ENCODE results near the gene APOC1.

Gene APOC1

DNA sequence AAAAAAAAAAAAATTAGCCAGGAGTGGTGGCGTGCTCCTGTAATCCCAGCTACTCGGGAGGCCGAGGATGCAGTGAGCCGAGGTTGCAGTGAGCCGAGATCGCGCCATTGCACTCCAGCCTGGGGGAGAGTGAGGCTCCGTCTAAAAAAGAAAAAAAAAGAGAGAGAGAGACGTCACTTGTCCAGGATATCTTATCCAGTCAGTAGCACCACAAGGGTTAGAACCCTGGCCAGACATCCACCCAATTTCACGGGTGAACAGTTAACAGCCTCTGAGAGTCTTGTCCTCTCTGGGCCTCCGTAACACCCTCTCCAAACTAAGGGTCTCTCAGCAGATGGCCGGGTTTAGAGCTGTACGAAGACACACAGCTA, 39.9 kb downstream of the APOC1 start:
- H3K4me3 ChIP-seq (ENCODE audit: low read depth, low read length) = peak overlapping the region; percentile 79
- DNase-seq (ENCODE audit: low read depth) = no peak
- TF ChIP-seq, protein P1, sequence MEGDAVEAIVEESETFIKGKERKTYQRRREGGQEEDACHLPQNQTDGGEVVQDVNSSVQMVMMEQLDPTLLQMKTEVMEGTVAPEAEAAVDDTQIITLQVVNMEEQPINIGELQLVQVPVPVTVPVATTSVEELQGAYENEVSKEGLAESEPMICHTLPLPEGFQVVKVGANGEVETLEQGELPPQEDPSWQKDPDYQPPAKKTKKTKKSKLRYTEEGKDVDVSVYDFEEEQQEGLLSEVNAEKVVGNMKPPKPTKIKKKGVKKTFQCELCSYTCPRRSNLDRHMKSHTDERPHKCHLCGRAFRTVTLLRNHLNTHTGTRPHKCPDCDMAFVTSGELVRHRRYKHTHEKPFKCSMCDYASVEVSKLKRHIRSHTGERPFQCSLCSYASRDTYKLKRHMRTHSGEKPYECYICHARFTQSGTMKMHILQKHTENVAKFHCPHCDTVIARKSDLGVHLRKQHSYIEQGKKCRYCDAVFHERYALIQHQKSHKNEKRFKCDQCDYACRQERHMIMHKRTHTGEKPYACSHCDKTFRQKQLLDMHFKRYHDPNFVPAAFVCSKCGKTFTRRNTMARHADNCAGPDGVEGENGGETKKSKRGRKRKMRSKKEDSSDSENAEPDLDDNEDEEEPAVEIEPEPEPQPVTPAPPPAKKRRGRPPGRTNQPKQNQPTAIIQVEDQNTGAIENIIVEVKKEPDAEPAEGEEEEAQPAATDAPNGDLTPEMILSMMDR (IDR thresholded peaks at IDR 0.05; ENCODE audit: insufficient read depth, low read depth, low read length, missing control alignments) = no peak

DNA sequence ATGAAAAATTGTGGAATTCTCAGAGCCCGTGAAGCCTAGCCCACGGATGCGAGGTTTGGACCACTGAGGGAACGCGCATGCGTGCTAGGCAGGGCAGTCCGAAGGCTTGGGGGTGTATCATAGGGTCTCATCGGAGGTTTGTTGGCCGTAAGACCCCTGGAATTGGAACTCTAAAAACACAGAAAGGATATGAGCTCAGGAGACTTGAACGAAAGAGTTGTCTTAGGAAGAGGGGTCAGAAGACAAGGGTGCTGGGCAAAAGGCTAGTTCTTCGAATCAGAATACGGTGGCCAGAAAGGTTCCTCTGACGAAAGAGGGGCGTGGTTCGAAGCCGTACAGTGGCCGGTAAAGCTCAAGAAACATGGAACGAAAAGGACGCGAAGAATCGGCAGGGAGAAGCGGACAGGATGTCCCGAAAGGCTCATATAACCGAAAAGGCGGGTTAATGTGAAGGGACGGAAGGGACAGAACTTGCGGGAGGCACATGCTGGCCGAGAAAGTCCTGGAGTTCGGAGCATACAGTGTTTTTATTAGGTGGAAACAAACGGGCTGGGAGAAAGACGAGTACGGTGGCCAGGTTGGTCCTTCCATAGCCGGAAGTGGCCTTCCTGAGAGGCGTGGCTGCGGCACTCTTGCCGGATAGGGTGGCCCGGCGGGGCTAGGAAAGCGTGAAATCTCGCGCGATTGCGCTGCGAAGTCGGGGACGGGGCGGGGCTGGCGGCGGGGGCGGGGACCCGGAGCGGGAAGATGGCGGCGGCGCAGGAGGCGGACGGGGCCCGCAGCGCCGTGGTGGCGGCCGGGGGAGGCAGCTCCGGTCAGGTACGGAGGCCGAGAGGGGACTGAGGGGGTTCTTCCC, 40.5 kb downstream of the APOC1 start, which contains the start of gene CLPTM1:
Gene CLPTM1 (plus strand): TSS at position 732 of the 856 bp plus-strand sequence. CDS start 16 bp downstream, at position 748.
- H3K4me3 ChIP-seq (ENCODE audit: low read depth, low read length) = peak within 1 kb of the TSS; percentile 79
- DNase-seq (ENCODE audit: low read depth) = peak; percentile 98
- TF ChIP-seq, protein P1 (IDR thresholded peaks at IDR 0.05; ENCODE audit: insufficient read depth, low read depth, low read length, missing control alignments) = no peak

DNA sequence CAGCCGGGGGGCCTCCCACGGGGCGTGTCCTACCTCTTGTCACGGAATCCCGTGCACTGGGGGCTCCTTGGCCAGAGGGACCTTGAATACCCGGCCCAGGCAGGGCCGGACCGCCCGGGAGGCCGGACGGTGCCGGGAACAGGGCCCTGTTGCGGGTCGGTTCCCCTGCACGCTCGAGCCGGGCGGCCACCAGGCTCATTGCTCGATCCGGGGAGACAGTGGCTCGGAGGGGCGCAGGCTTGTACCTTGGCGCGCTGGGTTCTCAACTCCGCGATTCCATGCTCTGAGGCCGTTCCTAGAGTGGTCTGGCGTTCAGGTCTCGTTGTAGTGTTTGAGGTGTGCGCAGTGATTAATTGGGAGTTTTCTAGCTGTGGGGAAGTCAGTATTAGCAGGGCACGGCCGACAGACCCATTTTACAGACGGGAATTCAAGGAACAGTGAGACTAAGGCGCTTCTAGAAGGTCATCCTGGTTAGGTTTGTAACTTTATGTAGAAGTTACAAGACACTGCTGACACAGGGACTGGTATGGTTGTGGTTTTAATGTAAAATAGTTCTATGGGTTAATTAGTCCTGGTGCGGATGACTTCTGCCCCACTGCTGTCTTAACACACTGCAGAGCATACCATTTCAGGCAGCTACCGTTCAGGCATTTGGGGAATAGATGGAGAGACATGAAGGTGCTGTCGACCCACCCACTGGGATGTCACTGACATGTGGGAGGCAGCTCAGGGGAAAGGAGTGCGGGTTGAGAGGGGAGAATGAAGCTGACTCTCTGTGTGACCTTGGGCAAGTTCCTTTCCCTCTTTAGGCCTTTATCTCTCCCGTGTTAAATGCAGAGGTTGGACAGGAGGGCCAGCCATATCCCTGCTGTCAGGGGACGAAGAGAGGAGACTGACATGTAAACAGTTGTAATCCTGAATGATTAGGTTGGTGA, 41.4 kb downstream of the APOC1 start:
- no peak for DNase-seq (ENCODE audit: low read depth)
- H3K4me3 ChIP-seq (ENCODE audit: low read depth, low read length) = peak overlapping the region; percentile 75
- TF ChIP-seq, protein P1 (IDR thresholded peaks at IDR 0.05; ENCODE audit: insufficient read depth, low read depth, low read length, missing control alignments) = no peak

DNA sequence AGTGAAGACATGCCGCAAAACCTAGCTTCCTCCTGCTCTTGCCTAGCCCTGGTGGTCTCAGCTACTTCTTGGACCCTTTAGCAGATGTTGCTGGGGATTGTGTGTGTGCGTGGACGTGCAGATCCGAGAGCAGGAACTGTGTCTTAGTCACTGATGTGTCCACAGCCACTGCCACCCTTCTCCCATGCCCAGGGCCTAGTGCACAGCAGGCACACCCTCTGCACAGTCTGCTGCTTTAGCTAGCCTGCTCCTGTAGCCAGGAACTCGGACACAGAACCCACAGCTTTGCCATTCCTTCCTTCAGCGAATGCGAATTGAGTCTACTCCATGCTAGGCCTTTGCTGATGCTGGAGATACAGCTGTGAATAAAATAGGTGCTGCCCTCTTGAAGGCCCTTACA, 43.1 kb downstream of the APOC1 start:
- no peak for DNase-seq (ENCODE audit: low read depth)
- TF ChIP-seq, protein P1 (IDR thresholded peaks at IDR 0.05; ENCODE audit: insufficient read depth, low read depth, low read length, missing control alignments) = no peak

DNA sequence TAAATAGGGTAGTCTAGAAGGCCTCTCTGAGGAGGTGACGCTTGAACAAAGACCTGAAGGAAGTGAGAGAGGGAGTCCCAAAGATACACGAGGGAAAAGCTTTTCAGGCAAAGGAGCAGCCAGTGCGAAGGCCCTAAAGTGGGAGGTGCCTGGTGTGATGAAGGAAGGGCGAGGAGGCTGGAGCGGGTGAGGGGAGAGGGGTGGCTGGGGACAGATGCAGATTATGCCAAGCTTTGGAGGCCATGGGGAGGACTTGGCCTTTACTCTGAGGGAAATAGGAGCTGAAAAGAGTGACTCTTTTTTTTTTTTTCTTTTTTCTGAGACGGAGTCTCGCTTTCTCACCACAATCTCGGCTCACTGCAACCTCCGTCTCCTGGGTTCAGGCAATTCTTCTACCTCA, 43.7 kb downstream of the APOC1 start:
- TF ChIP-seq, protein P1 (IDR thresholded peaks at IDR 0.05; ENCODE audit: insufficient read depth, low read depth, low read length, missing control alignments) = no peak
- DNase-seq (ENCODE audit: low read depth) = no peak
- no peak overlapping the region for H3K4me3 ChIP-seq (ENCODE audit: low read depth, low read length)

More for the DNA sequence above, 43.1 kb downstream of the APOC1 start:
- no peak overlapping the region for H3K4me3 ChIP-seq (ENCODE audit: low read depth, low read length)

DNA sequence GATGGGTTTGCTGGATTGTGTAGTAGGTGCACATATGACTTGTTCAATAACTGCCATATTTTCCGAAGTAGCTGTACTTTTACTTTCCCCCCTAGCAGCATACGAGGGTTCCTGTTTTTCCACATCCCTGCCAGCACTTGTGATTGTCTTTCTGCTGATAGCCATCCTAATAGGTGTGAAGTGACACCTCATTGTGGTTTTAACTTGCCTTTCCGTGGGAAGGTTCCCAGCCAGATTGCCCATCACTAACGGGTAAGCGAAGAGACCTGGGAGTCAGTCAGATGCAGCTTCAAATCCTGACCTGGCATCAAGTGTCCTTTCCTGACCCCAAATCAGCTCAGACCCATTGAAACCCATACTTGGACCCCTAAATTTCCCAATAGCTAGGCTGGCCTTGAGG, 45.3 kb downstream of the APOC1 start:
- no peak overlapping the region for H3K4me3 ChIP-seq (ENCODE audit: low read depth, low read length)
- TF ChIP-seq, protein P1 (IDR thresholded peaks at IDR 0.05; ENCODE audit: insufficient read depth, low read depth, low read length, missing control alignments) = no peak
- DNase-seq (ENCODE audit: low read depth) = no peak

Data from GM12865 (cell line).